ENCODE data around the gene TBC1D1.

Gene TBC1D1

DNA sequence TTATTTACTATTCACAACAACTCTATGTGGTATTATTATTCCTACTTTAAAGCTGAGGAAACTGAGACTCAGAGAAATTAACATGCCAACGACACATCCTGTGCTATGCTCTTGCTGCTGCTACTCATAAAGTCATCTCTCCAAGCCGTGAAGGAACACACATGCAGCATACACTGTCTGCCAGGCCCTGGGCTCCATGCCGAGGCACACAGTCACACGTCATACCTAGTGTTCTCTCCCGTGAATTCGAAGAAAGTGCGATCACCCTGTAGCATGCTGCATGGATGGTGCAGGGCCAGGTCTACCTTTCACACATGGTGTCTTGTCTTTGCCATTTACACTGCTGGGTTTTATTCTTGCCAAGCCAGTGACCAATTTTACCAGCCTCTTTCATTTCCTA, 34.1 kb downstream of the TBC1D1 start:
- FAIRE-seq = no peak

DNA sequence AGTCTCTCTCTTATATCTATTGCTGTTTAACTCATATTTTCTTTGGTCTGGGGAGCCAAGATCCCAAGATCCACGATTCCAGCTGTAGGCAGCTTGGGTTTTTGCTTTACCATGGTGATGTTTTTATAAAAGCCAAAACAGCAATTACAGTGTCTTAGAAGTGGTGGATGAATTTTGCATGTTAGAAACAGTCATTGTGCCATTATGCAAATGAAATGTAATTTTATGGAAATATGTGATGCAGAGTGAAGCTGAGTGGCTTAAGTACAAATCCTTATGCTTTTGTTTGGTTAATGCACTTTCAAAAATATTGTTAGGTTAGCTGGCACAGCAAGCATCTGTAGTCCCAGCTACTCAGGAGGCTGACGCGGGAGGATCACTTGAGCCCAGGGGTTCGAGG, 36.5 kb downstream of the TBC1D1 start:
- no peak for FAIRE-seq

DNA sequence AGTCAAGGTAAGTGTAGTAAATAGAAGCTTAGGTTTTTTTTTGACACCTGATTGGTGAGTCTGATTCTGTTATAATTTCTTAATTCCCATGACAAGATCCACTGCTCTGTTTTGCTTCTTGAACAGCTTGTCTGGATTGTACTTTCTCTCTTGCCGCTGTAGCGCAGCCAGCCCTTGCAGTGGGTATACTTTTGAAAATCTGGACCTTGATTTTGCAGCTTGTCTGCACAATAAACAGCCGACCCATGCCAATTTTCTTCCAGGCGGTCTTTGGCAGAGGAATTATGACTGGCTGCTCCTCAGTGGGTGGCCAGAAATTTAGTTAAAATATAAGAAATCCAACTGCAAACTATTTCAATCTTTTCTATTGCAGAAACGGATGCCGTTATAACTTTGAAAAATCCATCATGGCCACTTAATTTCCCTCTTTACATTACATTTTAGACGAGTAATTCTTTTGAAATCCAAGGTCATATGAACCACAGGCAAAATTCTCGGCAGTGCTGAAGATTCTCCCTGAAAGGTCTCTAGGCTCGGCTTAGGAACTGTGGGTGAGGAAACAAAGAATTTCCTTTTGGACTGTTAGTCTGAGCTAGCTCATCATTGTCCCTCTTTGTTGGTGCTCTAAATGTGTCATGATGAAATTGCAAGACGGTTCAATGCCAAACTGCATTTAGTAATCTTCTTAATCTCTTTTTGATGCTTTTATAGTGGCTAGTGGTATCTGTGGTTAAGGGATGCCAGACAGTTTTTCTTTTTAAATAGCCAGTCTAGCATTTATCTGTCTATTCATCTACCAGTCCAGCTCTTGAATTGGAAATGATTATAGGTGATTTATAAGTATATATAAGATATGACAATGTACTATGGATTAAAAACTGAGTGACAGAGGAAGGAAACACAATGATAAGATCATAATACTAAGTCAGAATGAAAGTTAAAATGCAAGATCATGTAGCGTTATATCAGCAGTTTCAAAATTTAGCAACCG, 37.8 kb downstream of the TBC1D1 start:
- FAIRE-seq = no peak

DNA sequence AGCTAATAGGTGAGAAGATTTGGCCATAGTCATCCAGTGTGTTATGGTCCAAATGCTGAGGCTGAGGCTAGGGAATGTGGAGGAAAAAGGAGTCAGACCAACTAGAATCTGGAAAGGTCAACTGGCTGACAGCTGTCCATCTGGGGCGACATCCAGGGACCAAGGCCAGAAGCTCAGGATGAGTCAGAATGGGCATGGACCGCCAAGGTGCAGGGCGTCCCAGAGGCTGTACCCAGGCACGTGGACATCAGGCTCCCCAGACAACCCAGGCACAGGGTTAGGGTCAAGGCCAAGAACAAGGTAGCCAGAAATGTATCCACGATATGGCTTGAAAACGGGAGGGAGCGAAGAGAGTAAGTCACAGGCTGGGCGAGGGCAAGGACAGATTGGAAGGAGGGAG, 43.2 kb downstream of the TBC1D1 start:
- FAIRE-seq = no peak

DNA sequence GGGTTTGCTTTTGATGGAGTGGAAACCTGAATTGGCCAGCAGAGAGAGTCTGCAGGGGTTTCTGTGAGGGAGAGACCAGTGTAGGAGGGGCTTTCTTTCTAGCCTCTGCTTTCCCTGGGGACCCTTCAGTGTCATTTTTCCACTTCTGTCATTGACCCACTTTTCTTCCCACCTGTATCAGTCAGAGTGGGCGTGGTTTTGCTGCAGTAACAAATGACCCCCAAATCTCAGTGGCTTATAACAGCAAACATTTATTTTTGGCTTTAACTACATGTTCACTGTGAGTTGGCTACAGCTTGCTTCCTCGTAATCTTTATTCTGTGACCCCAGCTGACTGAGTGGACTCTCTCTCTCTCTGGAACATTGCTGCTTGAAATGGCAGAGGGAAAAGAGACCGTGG, 43.7 kb downstream of the TBC1D1 start:
- FAIRE-seq = no peak

DNA sequence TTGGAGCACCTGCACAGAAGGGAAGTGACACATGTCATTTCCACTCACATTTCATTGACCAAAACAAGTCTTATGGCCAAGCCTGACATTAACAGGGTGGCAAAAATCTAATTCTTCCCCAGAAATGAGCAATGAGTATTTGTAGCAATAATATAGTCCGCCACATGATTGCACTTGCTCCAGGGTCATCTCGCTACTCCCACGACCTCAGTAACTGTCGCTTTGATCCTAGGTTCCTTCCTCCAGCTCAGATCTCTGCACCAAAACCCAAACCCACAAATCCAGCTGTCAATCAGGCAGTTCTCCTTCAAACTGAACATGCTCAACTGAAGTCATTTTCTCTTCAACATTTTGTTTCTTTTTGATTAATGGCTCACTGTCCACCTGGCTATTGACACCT, 44.1 kb downstream of the TBC1D1 start:
- no peak for FAIRE-seq

DNA sequence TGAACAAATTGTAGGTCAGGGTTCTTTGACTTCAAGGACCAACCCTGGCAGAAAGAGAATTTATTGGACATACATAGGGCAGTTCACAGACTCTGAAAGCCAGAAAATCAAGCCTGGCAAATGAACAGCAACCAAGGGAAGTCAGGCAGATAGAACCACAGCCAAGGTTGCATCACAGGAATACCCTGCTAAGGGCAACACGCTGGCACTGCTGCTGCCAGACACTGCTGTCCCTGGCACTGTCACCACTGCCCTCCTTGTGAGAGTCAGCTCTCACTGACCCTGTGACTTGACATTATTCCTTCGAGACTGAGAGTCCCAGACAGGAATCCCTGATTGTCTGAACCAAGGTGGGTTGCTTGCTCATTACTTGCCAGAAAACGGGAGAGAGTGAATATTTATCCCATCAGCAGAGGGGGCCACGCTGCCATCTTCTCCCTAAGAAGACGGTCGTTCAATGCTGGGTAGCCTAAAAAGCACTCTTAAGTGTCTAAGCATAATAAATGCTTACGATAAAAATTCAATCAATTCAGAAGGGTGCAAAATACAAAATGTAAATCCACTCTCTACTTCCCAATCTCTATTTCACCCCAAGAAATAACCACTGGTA, 46.1 kb downstream of the TBC1D1 start:
- no peak for FAIRE-seq

DNA sequence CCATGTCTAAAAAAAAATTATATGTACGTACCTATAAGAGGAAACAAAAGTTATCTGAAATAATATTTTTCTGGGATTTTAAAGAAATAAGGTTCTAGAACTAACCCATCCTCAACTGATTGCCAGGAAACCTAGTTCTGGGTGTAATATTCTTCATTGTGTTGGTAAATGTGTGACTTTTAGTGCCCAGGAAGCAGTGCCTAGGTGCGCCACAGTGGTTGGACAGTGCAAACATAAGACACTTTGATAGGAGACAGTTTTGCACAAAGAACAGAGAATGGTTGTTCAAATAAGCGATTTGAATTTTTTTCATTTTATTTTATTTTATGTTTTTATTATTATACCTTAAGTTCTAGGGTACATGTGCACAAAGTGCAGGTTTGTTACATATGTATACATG, 47.3 kb downstream of the TBC1D1 start:
- no peak for FAIRE-seq

DNA sequence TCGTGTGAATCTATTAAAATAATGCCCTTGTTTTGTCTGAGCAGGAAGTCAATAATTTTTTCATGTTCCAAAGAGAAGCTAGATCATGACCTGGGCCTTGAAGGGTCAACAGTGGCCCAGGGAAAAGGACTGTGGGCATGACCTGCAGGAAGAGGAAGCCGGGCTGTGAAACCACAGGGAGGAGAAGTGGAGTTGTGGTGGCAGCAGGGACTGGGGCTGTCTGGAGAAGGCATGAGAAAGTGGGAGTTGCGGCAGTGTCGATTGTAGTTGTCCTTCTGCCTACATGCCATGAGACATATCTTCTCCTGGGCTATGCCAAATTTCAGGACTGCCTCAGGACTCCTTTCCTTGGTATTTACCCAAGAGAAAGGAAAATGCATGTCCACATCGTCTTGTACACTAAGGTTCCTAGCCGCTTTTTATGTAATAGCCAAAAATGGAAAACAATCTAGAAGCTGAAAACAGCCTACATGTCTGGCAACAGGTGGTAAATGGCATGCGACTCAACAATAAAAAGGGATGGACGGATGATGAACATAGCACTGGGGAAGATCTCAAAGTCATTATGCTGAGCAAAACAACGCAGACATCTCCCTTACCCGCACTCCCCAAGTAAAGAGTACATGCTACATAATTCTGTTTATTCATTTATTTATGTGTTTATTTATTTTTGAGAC, 55.8 kb downstream of the TBC1D1 start:
- FAIRE-seq = no peak

DNA sequence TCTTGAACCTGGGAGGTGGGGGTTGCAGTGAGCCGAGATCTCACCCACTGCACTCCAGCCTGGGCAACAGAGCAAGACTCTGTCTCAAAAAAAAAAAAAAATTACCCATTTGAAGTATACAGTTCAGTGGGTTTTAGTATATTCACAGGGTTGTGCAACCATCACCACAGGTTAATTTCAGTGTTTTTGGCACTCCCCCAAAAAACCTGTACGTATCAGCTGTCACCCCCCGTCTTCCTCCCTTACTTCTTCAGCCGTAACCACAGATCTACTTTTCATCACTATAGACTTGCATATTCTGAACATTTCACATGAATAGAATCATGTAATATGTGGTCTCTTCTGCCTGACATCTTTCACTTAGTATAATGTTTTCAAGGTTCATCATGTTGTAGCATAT, 57.7 kb downstream of the TBC1D1 start:
- FAIRE-seq = no peak

DNA sequence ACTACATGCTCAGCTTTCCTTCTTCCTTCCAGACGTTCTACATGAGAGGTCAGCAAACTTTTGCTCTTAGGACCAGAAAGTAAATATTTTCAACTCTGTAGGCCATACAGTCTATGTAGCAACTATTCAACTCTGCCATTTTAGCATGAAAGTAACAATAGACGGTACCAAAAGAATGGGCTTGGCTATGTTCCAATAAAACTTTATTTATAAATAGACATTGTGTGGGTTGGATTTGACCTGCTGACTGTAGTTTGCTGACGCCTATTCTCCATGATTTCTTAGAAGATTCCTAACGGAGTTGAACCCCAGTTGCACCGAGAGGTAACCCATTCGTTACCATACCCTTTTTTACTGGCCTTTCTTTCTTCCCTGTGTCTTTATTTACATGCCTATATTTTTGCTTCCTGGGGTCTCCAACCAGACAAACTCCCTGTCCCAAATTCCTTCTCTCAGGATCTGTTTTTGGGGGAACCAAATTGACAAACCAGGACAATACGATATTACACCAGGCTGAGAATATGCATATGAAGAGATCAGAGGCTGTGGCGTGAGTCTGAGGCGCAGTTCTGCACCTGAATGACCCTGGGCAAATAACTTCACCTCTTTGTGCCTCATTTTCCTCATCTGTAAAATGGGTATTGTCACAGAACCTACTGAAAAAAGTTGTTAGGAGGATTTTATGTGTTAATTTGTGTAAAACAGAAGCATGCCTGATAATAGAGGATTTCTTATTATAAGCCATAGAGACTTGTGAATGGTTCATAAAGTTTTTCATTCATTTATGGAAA, 58.9 kb downstream of the TBC1D1 start:
- FAIRE-seq = no peak

DNA sequence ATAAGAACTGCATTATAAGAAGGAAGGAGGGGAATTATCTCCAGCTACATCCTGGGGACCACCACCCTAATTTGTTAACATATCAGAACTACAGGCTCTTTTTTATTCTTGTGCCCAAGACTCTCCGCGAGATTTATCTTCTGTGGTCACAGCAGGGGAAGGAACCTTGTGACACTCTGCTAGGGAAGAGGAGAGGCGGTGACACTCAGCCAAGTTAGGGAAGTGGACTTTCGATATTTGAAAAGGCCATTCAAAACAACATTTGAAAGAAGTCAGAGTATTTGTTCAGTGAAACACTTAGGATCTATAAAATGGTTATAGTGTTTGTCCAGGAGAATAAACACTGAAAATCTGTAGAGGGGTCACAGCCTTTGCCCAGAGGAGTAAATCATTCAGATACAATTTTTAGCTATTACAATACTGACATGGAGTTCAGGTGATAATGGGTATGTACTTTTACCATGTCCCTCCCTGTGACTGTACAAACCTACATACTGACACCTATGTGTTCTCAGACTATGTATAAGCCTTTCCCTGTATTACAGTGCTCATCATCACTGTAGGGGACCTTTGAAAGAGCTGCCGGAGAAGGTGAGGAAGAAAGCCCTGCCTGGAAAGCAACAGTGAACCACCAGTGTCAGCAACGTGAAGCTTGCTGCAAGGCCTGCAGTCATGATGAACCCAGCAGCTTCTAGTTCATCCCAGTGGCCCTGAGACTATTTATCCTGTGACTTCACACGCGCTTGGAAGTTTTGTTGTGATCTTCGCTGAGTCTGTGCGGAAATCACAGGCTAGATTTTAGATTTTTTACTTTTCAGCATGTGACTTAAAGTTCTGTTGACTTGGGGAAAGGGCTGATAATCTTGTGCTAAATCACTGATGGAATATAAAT, 60.8 kb downstream of the TBC1D1 start:
- FAIRE-seq = no peak

DNA sequence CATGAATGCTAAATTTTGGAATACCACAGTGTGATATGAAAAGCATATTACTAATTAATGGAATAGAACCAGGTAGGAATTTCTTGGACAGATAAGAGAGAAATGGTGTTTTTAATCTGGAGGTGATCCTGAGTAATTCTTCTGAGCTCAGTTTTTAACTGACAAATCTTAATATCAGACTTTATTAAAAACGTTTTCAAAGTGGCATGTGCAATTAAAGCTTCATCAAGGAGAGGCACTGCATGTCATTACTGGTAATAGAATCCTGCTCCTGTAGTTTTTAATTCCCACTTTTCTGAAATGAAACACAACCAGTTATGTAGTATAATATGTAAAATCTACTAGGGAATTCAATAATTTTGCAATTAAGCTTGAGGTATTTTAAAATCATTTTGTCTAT, 62.3 kb downstream of the TBC1D1 start:
- FAIRE-seq = no peak

DNA sequence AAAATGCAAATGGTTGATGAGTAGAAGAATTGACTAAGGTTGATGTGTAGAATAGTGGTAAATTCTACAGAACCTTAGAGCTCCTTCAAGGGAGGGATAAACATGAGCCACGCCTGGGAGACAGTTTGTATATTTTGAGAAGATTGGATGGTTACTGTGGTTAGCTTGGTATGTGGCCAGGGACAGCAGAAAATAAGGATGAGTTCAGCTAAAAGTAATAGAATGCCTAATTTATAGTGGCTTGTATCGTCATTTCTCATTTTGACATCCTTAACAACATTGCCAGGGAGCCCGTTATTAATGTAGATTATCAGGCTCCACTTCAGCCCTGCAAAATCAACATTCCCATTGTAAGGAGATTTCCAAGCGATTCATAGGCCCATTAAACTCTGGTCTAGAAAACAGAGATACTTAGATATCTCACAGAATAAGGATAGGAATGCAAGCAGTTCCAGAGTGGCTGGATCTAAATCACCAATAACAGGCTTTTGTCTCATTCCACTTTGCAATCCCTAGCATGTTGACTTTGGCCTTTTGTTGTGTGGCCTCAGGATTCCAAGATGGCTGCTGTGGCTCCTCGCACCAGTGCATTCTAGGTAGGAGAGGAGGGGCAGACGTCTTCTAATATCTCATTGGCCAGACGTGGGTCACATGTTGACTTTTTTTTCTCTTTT, 62.9 kb downstream of the TBC1D1 start:
- FAIRE-seq = no peak

DNA sequence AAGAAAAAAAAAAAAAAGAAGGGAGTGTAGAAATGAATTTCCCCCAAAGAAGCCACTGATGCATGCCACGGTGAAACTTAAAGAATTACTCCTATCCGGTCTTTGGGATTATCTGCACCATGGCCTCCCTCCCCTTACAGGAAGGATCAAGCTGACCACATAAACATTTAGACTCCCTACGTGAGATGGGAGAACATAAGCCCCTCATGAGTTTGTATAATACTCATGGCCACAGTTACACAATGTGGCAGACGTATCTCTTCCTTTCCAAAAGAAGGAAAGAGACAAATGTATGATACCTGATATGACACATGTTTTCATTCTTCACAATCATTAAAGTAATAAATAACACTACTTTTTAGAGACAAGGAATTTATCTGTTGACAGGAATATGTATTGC, 66.1 kb downstream of the TBC1D1 start:
- FAIRE-seq = no peak

DNA sequence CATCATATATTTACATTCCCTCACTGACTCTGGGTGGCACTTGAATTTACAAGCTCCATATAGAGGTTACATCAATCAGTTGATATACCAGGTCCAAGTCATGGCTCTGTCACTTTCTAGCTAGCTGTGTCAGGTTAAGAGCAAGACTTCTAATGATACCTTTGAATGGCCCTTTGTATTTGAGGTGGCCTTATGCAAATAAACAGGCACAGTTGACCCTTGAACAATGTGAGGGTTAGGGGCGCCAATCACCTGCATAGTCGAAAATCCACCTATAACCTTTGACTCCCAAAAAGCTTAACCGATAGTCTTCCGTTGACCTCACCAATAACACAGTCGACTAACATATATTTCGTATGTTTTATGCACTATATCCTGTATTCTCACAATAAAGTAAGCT, 68.0 kb downstream of the TBC1D1 start:
- no peak for FAIRE-seq

DNA sequence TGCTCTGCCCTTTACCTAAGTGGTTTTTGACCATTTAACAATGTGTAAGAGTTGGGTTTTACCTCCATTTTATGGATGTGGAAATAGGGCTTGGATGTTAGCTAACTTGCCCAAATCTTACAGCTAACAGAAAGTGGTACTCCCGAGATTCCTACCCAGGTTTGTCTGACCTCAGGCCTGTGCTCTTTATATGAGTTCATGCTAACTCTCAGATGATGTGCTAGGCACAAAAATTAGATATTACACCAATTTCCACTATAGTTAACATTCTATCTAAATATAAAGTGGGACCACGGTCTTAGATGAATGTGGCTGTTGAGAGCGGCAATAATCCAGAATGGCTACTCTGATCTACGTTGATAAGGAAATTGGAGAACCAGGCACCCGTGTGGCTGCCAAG, 69.2 kb downstream of the TBC1D1 start, which contains the start of gene PTTG2:
Gene PTTG2, plus strand, starts transcription at position 301 of the 400 bp plus-strand sequence. Its CDS starts 37 bp downstream, at position 338.
- FAIRE-seq = no peak

DNA sequence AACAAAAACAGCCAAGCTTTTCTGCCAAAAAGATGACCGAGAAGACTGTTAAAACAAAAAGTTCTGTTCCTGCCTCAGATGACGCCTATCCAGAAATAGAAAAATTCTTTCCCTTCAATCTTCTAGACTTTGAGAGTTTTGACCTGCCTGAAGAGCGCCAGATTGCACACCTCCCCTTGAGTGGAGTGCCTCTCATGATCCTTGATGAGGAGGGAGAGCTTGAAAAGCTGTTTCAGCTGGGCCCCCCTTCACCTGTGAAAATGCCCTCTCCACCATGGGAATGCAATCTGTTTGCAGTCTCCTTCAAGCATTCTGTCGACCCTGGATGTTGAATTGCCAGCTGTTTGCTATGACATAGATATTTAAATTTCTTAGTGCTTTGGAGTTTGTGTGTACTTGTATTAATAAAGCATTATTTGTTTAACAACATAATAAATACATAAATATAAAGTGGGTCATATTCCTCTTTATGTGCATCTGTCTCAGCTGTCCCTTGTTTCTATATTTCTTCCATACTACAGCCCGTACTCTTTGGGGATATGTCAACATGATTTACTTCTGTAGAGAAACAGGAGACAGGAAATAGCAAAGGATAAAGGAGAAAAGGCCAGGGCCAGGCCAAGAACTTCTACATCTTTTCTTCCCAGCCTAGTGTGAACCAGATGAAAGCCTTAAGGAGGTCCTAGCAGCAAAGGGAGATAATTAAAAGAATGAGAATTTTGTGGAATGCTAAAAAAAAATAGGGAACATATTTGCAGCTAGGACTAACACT, 70.0 kb downstream of the TBC1D1 start:
- FAIRE-seq = no peak

DNA sequence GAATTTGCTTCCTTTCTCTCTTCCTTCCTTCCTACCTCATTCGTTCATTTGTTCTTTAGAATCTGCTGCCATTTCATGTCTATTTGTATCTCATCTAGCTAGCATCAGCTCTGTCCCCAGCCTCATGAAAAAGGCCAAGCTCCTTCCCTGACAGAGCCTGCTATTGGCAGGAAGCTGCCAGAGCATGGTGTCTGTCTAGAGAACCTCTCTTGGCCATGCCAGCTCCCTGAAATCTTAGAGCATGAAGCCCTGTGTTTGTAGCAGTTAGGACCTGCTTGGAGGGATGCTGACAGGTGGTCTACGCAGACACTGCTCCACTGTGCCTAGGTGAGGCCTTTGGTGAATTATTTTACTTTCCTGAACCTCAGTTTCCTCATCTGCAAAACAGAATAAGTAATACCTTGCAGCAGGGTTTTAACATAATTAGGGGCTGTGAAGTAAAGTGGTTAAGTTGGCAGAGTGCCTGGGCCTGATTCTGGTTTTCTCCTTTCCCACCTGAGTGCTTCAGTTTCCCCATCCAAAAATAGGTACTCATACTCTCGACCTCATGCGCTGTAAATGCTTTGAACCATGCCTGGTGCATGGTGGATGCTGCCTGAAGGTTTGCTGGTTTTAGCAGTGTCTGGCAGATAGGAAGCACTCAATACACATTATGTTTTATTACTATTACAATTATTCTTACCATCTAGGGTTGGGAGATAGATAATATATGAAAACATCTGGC, 74.0 kb downstream of the TBC1D1 start:
- no peak for FAIRE-seq

DNA sequence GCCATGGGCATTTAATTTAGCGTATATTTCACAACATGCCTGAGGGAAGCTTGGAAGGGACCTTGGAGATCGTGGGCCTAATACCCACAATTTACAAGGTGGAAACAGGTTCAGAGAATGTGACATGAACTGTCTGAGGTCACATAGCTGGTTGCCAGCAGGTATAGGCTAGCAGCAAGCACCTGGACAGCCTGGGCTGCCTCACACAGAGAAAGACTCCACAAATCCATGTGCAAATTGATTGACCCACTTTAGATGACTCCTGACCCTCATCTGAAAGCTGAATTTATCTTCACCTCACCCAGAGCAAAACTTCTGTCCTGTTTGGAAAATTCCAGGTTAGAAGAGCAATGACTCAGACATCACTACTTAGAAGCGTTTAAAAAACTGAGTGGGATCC, 75.2 kb downstream of the TBC1D1 start:
- no peak for FAIRE-seq
